H1 (cell line): ENCODE data around the gene SCYGR4. TPM values are rescaled to one million over a fixed set of nuclear protein-coding genes. Genes with fewer than 3 reads are reported as not detected.

Experiments
- CTBP2 ChIP-seq: IDR thresholded peaks from 2 replicates; pipeline ENCODE4 v1.7.0; 2011; ENCODE audit warnings: borderline replicate concordance, mild to moderate bottlenecking, moderate library complexity, mixed read lengths, low read length; ENCODE audit not compliant: insufficient read depth, insufficient read length
- POLR2AphosphoS5 ChIP-seq: IDR thresholded peaks from 2 replicates; pipeline ENCODE4 v1.6.1; 2011; ENCODE audit warnings: low read depth, low read length
- RNF2 ChIP-seq: fragments of 200-900, 300-1000 bp; sonication (generic); IDR thresholded peaks from 2 replicates; pipeline ENCODE4 v1.7.1; 2016; ENCODE audit warnings: borderline replicate concordance, low read depth, mild to moderate bottlenecking, antibody characterized with exemption, low read length; ENCODE audit not compliant: poor library complexity, severe bottlenecking; ENCODE audit errors: missing control alignments
- SP2 ChIP-seq: IDR thresholded peaks from 2 replicates; pipeline ENCODE4 v1.6.1; 2012; ENCODE audit warnings: mild to moderate bottlenecking, low read length, inconsistent platforms
- TBP ChIP-seq: IDR thresholded peaks from 2 replicates; pipeline ENCODE4 v1.6.1; 2011; ENCODE audit warnings: low read depth, low read length, improper control_type of control experiment
- ZNF274 ChIP-seq: IDR thresholded peaks from 2 replicates; pipeline ENCODE4 v1.7.0; 2012; ENCODE audit warnings: low read length, borderline replicate concordance; ENCODE audit errors: extremely low read depth
- polyA plus RNA-seq, 7 experiments: library from polyadenylated mRNA; depleted of rRNA in 3 of 7; stranded (reverse) in 5 of 7; unstranded in 2 of 7; fragments of >200 nt in 5 of 7; fragments of 200-250 nt in 2 of 7; gene quantifications; 1 replicate in 5 of 7; 2 replicates in 1 of 7; 4 replicates in 1 of 7; pipeline versions ENCODE4 v1.2.1 to v1.2.3, GENCODE V29; 2011 to 2013; ENCODE audit warnings: missing spikeins in 2 of 7, mixed read lengths in 2 of 7
- total RNA-seq: library from RNA; stranded (reverse); fragmentation: NEBNext Ultra II Directional; extraction: Animal tissue kit (Norgen Biotek cat#: 25700); gene quantifications from 2 replicates; pipeline ENCODE4 v1.2.1, GENCODE V29; 2021
- TF ChIP-seq, protein P1 (sequence below): IDR thresholded peaks from 2 replicates; pipeline ENCODE4 v1.6.1; 2012; ENCODE audit warnings: inconsistent platforms

The SCYGR4 gene
- total and polyA plus RNA-seq, 2 of the 8 experiments (the other 6 are each of a cell fraction or from before 2014, with no cell fraction given), result not detected

DNA sequence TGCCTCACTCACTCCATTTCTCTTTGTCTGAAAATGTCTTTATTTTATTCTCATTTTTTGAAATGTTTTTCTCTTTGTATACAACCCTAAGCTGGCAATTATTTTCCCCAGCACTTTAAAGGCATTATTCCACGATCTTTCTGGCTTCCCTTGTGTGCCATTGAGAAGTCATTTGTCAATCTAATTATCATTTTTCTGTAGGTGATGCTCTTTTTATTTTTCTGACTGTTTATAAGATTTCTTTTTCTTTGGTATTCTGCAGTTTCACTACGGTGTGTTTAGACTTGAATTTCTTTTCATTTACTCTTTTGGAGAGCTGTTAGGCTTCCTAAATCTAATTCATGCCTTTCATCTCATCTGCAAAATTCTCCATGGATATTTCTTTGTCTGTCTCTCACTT, 8.1 kb downstream of the SCYGR4 start (continued):
- TF ChIP-seq RNF2, result no peak
- TF ChIP-seq POLR2AphosphoS5, result no peak
- TF ChIP-seq CTBP2, result no peak
- no peak for TF ChIP-seq ZNF274
- TF ChIP-seq, protein P1, sequence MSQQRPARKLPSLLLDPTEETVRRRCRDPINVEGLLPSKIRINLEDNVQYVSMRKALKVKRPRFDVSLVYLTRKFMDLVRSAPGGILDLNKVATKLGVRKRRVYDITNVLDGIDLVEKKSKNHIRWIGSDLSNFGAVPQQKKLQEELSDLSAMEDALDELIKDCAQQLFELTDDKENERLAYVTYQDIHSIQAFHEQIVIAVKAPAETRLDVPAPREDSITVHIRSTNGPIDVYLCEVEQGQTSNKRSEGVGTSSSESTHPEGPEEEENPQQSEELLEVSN, result no peak
- TF ChIP-seq SP2, result no peak
- TF ChIP-seq TBP, result no peak
